ENCODE results near the gene TPPP2.

The TPPP2 gene

DNA sequence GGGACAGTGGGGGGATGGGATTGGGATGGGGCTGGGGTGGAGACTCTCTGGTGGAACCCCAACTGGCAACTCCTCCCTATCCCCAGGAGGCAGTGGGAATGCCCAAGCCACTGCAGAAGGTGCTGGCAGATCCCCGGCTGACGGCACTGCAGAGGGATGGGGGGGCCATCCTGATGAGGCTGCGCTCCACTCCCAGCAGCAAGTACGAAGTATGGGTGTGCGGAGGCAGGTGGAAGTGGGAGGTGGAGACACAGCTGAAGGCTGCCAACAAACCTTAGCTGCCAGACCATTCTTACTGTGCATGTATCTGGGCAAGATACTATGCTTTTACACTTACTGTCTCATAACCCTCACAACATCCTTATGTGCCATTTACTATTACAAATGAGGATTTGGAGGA lies 48.3 kb downstream of the TPPP2 start:
- Histone ChIP-seq H3K4me1 (ENCODE audit: insufficient read depth, low read length, severe bottlenecking) (no peaks in the 10 kb centered on the region), H3K9ac (ENCODE audit: low read length) (no peak overlapping the region), H3K27me3 (ENCODE audit: insufficient read depth, low read length) (peaks cover 9% of the 10 kb centered on the region; the same call in 1 of the 2 replicates), H2AFZ (ENCODE audit: low read length) (no peak overlapping the region), H3K79me2 (ENCODE audit: insufficient read depth, low read length) (no peaks in the 10 kb centered on the region), H3K9me2 (ENCODE audit: low read depth, low read length) (no peaks in the 10 kb centered on the region), H3K36me3 (ENCODE audit: insufficient read depth, low read length) (no peaks in the 10 kb centered on the region), H3F3A (ENCODE audit: insufficient read depth, low read length) (no peaks in the 10 kb centered on the region), H3K4me2 (ENCODE audit: low read length) (no peak overlapping the region), H3K27ac (ENCODE audit: low read depth, low read length, poor library complexity, severe bottlenecking) (no peak overlapping the region), H3K4me3 (ENCODE audit: low read depth, low read length, poor library complexity, severe bottlenecking) (no peak overlapping the region), H3K9me3 (ENCODE audit: low read length) (no peaks in the 10 kb centered on the region), H4K20me1 (ENCODE audit: insufficient read depth, low read length) (no peaks in the 10 kb centered on the region)
- TF ChIP-seq EZH2 (IDR thresholded peaks at IDR 0.05; ENCODE audit: borderline replicate concordance, low read length) (no peak), CTCF (IDR thresholded peaks at IDR 0.05; ENCODE audit: low read length) (no peak)

DNA sequence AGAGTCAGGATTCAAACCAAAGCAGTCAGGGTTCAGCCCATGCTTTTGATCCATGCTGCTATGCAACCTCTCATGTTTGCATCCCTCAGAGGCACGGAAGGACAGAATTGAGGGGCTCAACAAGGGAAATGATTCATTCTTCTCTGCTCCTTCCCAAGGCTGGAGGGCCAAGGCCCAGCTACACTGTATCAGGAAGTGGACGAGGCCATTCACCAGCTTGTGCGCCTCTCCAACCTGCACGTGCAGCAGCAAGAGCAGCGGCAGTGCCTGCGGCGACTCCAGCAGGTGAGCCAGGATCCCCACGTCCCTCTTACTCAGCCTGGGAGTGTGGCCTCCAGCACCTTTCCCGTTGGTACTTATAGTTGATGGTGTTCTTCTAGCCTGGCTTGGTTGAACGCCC lies 48.7 kb downstream of the TPPP2 start:
- H3F3A ChIP-seq (ENCODE audit: insufficient read depth, low read length) = no peaks in the 10 kb centered on the region
- no peaks in the 10 kb centered on the region for H4K20me1 ChIP-seq (ENCODE audit: insufficient read depth, low read length)
- H3K4me3 ChIP-seq (ENCODE audit: low read depth, low read length, poor library complexity, severe bottlenecking) = no peak overlapping the region
- no peaks in the 10 kb centered on the region for H3K79me2 ChIP-seq (ENCODE audit: insufficient read depth, low read length)
- no peaks in the 10 kb centered on the region for H3K9me2 ChIP-seq (ENCODE audit: low read depth, low read length)
- H3K27ac ChIP-seq (ENCODE audit: low read depth, low read length, poor library complexity, severe bottlenecking) = no peak overlapping the region
- peaks cover 9% of the 10 kb centered on the region; the same call in 1 of the 2 replicates for H3K27me3 ChIP-seq (ENCODE audit: insufficient read depth, low read length)
- H3K4me1 ChIP-seq (ENCODE audit: insufficient read depth, low read length, severe bottlenecking) = no peaks in the 10 kb centered on the region
- no peak for TF ChIP-seq EZH2 (IDR thresholded peaks at IDR 0.05; ENCODE audit: borderline replicate concordance, low read length)
- TF ChIP-seq CTCF (IDR thresholded peaks at IDR 0.05; ENCODE audit: low read length) = no peak
- H3K36me3 ChIP-seq (ENCODE audit: insufficient read depth, low read length) = no peaks in the 10 kb centered on the region
- no peak overlapping the region for H2AFZ ChIP-seq (ENCODE audit: low read length)
- H3K9ac ChIP-seq (ENCODE audit: low read length) = no peak overlapping the region
- H3K9me3 ChIP-seq (ENCODE audit: low read length) = no peaks in the 10 kb centered on the region
- H3K4me2 ChIP-seq (ENCODE audit: low read length) = no peak overlapping the region

- Histone ChIP-seq H3F3A (ENCODE audit: insufficient read depth, low read length) (no peaks in the 10 kb centered on the region), H3K27ac (ENCODE audit: low read depth, low read length, poor library complexity, severe bottlenecking) (no peak overlapping the region), H3K4me3 (ENCODE audit: low read depth, low read length, poor library complexity, severe bottlenecking) (no peak overlapping the region), H3K4me1 (ENCODE audit: insufficient read depth, low read length, severe bottlenecking) (no peaks in the 10 kb centered on the region), H3K4me2 (ENCODE audit: low read length) (no peak overlapping the region), H3K79me2 (ENCODE audit: insufficient read depth, low read length) (no peaks in the 10 kb centered on the region), H3K9me2 (ENCODE audit: low read depth, low read length) (no peaks in the 10 kb centered on the region), H3K9me3 (ENCODE audit: low read length) (no peaks in the 10 kb centered on the region), H3K36me3 (ENCODE audit: insufficient read depth, low read length) (no peaks in the 10 kb centered on the region), H2AFZ (ENCODE audit: low read length) (no peak overlapping the region), H4K20me1 (ENCODE audit: insufficient read depth, low read length) (no peaks in the 10 kb centered on the region), H3K9ac (ENCODE audit: low read length) (no peak overlapping the region), H3K27me3 (ENCODE audit: insufficient read depth, low read length) (peaks cover 9% of the 10 kb centered on the region; the same call in 1 of the 2 replicates)
- TF ChIP-seq CTCF (IDR thresholded peaks at IDR 0.05; ENCODE audit: low read length) (no peak), EZH2 (IDR thresholded peaks at IDR 0.05; ENCODE audit: borderline replicate concordance, low read length) (no peak)
Observed at GRCh38 chr14:21081521-21082142, 51.6 kb downstream of the TPPP2 start.

Data from OCI-LY1 (cell line).